NCI-H446 treated with DMSO at 0.1 percent for 48 hours (cell line): Measurements from ENCODE around the gene MS4A13.
"Not testable (repeated sequence)": the region's sequence is repeated elsewhere in the genome, so short reads cannot be mapped to it uniquely, and the experiment has no call there.

Experiments
- DNase-seq: peaks from one replicate; lab custom pipeline; 2025; lab: John Stamatoyannopoulos, UW

Gene MS4A13

GRCh38 chr11:60530454-60531100 lies 15.4 kb downstream of the MS4A13 start:
- DNase-seq: no peak

GRCh38 chr11:60532383-60532782 lies 17.2 kb downstream of the MS4A13 start:
- not testable (repeated sequence) for DNase-seq

GRCh38 chr11:60538627-60539026 lies 23.4 kb downstream of the MS4A13 start:
- DNase-seq: not testable (repeated sequence)

GRCh38 chr11:60544077-60544476 lies 28.9 kb downstream of the MS4A13 start:
- no peak for DNase-seq

- DNase-seq: no peak
These were observed 46.1 kb downstream of the MS4A13 start for GRCh38 chr11:60561254-60561653.

- DNase-seq: no peak
These were observed 48.5 kb downstream of the MS4A13 start for GRCh38 chr11:60563553-60564235.

GRCh38 chr11:60566776-60567175 lies 51.6 kb downstream of the MS4A13 start:
- no peak for DNase-seq

GRCh38 chr11:60570970-60571369 lies 55.8 kb downstream of the MS4A13 start:
- no peak for DNase-seq

- no peak for DNase-seq
These were observed 74.4 kb downstream of the MS4A13 start for GRCh38 chr11:60589611-60590010.
